HG02610 (cell line): ENCODE data around the gene NPHP4.

Experiments used
- ATAC-seq: cut with Tn5 transposase; IDR thresholded peaks from one replicate; pipeline ENCODE4 v1.9.1; 2021; ENCODE audit warnings: mild to moderate bottlenecking, moderate library complexity; ENCODE audit not compliant: unreplicated experiment

Gene NPHP4

DNA sequence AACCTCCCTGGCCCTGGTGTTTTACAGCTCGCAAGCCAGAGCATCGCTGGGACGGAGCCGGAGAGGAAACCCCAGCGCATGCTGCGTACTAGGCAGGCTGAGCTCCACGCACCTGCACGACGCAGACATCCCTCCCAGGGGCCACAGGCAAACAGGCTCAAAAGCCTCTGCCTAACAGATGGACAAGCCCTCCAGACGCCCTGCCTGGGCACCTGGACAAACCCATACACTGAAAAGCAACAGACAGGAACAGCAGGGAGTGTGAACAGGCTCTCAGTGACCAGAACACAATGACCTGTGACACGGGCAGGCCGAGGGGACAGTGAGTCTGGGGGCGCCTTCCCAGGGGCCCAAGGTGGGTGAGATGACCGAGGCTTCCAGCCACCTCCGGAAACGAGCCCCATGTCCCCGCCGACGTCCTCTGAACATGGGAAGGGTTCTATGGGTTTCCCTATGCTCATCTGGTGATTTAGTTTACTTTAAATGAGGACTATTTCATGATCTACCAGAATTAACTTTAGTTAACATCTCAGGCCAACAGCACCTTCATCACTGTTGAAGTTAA is 40.3 kb downstream of the NPHP4 start:
- no peak for ATAC-seq

DNA sequence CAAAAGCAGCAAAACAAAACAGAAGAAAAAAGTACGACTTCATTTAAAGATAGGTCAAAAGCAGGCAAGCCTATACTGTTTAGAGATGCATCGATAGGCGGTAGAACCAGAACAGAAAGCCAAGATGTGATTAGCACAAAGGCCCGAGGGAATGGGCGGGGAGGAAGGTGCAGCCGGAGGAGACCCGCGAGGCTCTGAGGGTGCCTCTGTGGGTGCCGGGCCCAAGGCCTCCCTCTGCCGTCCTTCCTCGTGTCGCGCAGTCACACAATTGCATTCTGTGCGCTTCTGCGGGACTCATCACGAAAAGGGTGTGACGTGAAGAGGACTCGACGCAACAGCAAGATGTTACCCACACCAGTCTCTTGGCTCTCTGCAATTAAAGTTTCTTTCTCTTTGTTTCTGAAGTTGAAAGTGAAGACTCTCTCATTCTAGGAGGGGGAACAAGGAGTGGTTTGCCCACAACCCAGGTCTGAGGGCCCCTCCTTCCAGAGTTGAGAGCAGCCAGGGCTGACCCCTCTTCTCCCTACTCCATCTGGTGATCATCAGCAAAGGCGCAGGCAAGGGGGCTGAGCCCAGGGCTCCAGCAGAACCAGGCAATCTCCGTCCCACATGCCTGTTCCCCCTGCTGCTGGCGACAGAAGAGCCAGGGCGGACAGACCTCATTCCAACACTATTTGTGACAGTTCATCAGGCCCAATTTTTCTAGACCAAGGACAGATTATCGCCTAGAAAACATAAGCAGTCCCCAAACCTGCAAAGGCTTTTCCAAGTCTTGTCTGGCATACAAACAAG is 41.0 kb downstream of the NPHP4 start:
- no peak for ATAC-seq

DNA sequence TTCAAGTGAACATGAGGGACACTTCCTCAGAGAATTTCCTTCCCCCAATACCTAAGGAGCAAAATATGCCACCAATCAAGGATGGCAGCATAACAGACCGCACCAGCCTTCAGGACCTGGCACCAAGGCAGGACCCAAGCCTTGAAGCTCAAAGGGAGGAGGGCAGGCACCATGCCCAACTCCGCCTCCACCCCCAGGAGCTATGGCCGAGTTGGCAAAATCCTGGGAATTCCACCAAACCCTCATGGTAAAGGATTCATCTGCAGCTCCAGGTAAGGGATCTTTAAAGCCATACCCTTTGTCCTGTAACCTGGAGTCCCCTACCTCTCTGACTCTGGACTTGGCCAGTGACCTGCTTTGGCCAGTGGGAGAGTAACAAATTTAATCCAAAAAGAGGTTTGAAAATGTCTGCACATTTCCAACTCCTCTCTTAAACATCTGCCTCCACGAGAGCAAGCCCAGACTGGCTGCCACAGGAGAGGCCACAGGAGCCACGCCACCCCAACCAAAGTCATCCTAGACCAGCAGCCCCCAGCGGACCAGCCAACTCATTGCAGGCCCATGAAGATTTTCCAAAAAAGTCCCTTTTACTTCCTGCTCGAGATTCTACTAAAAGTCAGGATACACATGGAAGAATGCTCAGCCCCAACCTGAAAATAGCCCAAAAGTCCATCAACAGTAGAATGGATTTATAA is 41.9 kb downstream of the NPHP4 start:
- ATAC-seq, result no peak

GRCh38 chr1:5949761-5950100 is 42.5 kb downstream of the NPHP4 start:
- no peak for ATAC-seq

- ATAC-seq, result no peak
These were observed 43.0 kb downstream of the NPHP4 start for GRCh38 chr1:5949085-5949760.

GRCh38 chr1:5948681-5949005 is 43.6 kb downstream of the NPHP4 start:
- no peak for ATAC-seq

- ATAC-seq, result no peak
These were observed 44.1 kb downstream of the NPHP4 start for GRCh38 chr1:5947978-5948680.

DNA sequence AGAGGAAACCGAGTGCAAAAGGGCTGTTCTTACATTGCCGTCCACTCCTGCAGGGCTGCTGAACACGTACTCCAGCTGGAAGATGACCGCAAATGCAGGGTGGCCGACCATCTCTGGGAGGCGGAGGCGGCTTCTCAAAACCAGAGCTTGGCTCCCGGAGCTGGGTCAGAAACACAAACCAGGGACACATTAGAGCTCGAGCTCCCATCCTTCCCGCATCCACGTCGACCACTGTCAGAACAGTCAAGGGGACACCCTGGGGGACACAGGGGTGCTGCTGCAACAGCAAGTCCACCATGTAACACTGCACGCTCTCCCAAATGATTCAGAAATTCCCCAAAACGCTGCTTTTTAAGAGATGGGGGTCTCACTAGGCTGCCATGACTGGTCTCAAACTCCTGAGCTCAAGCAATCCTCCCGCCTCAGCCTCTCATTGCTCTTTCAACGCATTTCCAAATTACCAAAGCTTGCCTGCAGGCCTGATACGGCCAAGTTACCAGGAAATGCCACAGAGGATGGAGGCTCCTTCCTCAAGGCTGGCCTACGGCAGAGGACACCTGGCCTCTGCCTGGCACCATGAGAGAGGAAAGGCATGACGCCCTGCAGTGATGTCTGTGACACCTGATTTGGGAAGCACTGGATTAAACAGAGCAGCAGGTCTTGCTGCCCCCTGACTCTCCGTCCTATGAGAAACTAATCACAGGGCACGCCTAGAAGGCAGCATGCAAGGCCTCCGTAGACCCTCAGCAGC is 45.0 kb downstream of the NPHP4 start:
- no peak for ATAC-seq

- no peak for ATAC-seq
These were observed 46.8 kb downstream of the NPHP4 start for GRCh38 chr1:5945445-5945844.

DNA sequence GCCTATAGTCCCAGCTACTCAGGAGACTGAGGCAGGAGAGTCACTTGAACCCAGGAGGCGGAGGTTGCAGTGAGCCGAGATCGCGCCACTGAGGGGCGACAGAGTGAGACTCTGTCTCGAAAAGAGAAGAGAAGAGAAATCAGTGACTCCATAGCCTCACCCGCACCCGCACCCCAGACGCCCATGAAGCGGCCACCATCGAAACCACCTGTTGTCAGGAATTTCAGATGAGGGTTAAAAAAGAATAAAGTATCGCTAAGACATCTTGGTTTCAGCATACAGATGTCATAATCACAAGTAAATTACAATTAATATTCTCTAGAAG is 47.4 kb downstream of the NPHP4 start:
- no peak for ATAC-seq

DNA sequence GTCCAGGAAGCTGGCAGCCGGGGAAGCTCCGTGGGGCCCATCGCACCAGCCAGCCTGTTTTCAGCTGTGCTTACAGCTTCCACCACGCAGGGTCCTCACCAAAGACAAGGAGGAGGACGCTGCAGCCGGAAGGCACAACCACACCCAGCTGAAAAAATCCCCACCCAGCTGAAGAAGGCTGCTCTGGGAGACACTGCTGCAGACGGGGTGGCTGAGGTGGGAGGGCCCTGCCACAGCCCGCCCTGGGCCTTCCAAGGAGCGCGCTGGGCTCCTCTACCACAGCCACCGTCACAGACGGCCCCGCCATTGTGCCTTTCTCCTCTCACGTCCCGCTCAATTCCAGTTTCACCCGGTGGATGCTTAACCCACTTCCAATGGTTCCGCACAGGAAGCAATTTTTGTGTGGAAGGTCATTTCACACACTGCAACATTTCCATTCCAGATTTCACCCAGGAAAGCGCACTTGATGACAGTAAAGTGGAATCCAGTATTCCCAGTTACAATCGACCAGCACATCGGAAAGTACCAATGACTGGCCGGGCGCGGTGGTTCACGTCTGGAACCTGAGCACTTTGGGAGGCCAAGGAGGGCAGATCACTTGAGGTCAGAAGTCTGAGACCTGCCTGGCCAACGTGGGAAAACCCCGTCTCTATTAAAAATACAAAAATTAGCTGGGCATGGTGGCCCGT is 47.9 kb downstream of the NPHP4 start:
- no peak for ATAC-seq

- no peak for ATAC-seq
These were observed 48.7 kb downstream of the NPHP4 start for GRCh38 chr1:5943343-5944124.

DNA sequence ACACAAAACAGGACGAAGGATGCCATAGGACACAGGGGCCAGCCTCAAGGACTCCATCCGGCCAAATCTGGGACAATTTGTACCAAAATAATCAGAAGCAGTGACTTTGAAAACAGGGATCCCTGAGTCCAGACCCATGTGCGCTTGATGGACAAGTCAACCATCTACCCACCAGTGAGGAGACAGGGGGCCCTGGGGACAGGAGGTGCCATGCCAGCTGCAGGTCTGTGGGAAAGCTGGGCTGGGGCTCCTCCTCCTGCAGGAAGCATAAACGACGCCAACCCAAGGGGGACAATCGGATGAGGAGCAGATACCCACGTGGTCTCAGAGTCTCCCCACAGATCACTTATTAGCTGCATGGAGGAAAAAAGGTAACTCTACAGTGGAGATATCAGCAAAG is 50.6 kb downstream of the NPHP4 start:
- ATAC-seq, result no peak

DNA sequence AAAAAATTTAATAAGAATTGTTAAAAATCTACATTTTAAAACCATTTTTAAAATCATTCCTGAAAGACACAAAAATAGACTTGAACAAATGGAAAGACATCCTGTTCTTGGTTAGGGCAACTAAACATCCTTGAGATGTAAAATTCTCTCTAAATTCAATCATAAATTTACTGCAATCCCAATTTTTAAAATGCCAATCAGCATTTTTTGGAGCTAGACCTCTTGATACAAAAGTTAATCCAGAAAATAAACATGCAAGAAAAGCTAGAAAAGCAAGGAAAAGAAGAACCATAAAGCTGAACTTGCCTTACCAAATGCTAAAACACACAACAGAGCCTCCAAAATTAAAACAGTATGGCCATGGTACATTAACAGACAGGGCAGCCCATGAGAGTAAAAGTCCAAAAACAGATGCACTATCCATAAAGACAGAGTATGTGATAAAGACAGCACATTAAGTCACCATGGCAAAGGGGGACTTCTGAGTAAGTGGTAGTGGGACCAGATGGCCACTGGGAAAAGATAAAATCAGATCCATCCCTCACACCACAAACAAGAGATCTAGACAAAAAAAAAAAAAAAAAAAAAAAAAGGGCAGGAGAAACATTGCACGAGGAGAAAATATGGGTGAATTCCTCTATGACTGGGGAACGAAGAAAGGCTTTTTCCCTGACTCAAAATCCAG is 51.4 kb downstream of the NPHP4 start:
- no peak for ATAC-seq

DNA sequence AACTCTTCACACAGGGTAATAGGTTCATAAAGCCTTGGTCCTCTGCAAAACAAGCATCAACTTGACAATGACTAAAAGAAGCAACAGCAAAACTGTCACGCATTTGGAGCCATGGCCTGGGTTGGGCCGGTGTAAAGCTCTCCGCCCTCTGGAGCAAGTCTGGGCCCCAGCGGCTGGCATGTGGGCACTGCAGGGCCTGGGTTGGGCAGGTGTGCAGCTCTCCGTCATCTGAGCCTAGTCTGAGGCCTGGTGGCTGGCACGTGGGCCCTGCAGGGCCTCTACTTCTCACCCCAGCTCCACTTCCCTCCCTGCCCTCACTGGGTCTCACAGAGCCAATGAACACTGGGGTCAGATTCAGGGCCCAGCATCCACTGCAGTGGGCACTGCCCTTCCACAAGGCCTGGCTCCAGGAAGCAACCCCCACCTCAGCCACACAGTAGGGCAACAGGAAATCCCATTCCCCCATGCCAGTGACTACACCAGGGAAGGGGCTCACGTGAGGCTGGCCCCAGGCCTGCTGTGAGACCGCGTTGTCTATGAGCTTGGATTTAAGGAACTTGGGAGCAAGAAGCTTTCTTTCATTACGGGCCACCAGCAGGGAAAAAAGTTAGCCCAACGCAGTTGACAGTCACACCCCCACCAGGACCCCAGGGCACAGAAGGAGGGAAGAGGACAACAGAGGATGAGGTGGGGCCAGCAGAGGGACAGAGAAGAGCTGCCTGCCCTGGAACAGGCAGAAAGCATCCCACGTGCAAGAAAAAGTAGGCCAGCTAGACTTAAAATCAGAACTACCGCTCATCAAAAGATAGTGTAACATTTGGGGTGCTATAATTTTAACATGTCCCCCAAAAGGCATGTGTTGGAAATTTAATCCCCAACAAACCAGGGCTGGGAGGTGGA is 52.7 kb downstream of the NPHP4 start:
- no peak for ATAC-seq

DNA sequence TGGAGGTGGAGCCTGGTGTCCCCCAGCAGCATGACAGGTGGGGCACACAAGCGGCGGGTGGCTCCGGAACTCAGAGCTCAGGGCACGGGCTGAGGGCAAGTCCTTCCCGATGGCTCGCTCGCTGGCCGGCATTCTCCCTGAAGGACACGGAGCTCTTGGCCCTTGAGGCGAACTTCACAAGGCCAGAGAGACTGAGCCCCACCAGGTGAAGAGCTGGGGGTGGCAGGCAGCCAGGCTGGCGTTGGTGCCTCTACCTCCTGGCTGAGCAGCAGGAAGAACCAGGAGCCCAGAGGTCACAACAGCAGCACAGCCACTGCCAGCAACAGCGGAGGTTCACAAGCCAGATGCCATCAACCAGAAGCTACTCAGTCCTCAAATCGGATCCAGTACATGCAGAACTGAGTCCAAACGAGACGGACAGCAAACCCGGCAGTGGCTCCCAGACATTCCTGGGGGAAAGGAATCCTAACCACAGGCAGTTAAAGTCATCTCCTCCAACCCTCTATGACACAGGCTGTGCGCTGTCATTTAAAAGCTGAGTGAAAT is 54.1 kb downstream of the NPHP4 start:
- no peak for ATAC-seq

DNA sequence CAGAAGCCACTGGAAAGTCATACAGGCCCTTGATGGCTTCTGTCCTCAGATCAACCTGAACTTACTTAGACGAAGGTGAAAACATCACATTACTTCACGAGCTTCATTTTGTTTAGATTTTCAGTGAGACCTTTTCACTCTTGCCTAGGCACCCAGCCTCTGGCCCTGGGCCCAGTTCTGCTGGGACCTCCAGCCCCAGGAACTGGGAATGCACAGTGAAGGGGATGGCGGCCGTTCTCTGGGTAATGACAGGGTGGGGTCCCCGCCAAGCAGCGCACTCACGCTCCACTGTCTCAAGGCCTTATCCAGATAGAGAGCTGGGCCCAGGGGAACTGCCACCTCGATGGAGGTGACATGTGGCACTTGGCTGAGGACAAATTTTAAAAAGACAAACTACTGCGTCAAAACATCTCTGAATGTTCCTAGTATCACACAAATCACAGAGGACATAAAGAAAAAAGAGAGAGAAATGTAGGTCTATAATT is 54.8 kb downstream of the NPHP4 start:
- no peak for ATAC-seq
